ENCODE results near the gene BMP8B. TPM values are rescaled to one million over a fixed set of nuclear protein-coding genes. Genes with fewer than 3 reads are reported as not detected.
A peak's percentile ranks its signal among the peaks of the same experiment; 100 is the strongest.

BMP8B gene
- total RNA-seq, 1 donor from 2014 or later, result 0.10 TPM

DNA sequence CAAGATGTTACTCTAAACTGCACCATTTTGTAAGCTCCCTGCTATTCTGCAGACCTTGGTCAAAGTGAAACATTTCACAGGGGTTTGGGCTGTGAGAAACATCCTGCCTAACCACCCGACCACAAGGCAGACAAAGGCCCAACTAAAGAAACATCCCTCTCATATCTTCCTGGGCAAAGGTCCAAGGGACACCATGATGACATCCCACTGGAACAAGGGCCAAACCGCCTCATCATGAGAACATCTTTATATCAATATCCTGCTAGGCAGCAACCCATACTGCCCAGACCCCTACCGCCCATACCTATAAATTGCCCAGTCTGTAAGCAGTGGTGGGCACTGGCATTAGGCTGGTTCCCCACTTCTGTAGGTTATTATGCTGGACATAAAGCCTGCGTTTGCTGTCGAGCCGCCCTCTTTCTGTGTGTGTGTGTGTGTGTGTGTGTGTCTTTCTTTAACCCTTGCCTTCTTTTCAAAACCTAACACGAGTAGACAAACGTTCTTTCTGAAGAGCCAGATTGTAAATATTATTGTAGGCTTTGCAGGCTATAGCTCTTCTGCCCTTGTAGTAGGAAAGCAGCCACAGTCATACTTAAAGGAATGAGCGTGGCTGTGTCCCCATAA lies 51.0 kb downstream of the BMP8B start:
- peaks cover 12% of the 10 kb centered on the region for H3K4me1 Mint-ChIP-seq (ENCODE audit: unreplicated experiment)
- H3K27ac Mint-ChIP-seq (ENCODE audit: unreplicated experiment), result no peak overlapping the region
- no peak for TF ChIP-seq CTCF (IDR thresholded peaks at IDR 0.05; ENCODE audit: unreplicated experiment)
- peak overlapping the region; percentile 78 for H3K4me3 Mint-ChIP-seq (ENCODE audit: unreplicated experiment)
- H3K9me3 Mint-ChIP-seq (ENCODE audit: unreplicated experiment), result no peaks in the 10 kb centered on the region
- peaks cover 6% of the 10 kb centered on the region for H3K27me3 Mint-ChIP-seq (ENCODE audit: unreplicated experiment)
- peaks cover 13% of the 10 kb centered on the region for H3K36me3 Mint-ChIP-seq (ENCODE audit: low read depth, unreplicated experiment)
- no peak for DNase-seq (ENCODE audit: low spot score)

DNA sequence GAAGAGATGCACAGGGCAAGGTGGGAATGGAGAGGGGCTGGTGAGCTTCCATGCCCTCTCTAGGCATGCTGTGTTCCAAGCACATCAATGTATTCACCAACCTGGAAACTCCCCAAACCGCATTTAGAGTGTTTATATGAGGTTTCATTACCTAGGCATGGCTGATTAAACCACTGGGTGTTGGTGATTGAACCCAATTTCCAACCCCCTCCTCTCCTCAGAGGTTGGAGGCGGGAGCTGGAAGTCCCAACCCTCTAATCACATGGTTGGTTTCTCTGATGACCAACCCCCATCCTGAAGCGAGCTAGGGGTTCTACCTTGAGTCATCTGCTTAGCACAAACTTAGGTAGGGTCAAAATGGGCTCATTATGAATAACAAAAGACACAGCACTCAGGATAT lies 52.9 kb downstream of the BMP8B start:
- H3K4me1 Mint-ChIP-seq (ENCODE audit: unreplicated experiment), result peaks cover 12% of the 10 kb centered on the region
- peaks cover 6% of the 10 kb centered on the region for H3K27me3 Mint-ChIP-seq (ENCODE audit: unreplicated experiment)
- no peak overlapping the region for H3K4me3 Mint-ChIP-seq (ENCODE audit: unreplicated experiment)
- no peaks in the 10 kb centered on the region for H3K9me3 Mint-ChIP-seq (ENCODE audit: unreplicated experiment)
- DNase-seq (ENCODE audit: low spot score), result no peak
- peaks cover 6% of the 10 kb centered on the region for H3K36me3 Mint-ChIP-seq (ENCODE audit: low read depth, unreplicated experiment)
- no peak overlapping the region for H3K27ac Mint-ChIP-seq (ENCODE audit: unreplicated experiment)
- TF ChIP-seq CTCF (IDR thresholded peaks at IDR 0.05; ENCODE audit: unreplicated experiment), result no peak

DNA sequence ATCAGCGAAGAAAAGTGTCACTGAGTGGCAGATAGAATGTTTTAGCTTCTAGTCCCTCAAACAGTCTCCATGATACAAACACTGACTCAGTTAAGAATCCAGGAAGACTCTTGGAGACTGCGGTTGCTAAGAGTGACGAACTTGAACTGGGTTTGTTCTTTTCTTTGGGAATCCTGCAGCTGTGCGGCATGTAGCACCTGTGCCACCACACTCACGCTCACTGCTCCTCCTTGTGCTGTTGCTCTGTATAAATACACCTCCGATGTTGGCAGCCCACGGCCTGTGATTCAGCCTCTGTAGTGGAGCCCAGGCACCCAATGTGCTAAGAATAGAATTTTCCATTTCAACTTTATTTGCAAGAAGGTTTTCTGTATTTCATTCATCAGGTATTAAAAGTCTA lies 55.5 kb downstream of the BMP8B start:
- H3K4me1 Mint-ChIP-seq (ENCODE audit: unreplicated experiment), result no peaks in the 10 kb centered on the region
- no peak overlapping the region for H3K4me3 Mint-ChIP-seq (ENCODE audit: unreplicated experiment)
- peaks cover 6% of the 10 kb centered on the region for H3K36me3 Mint-ChIP-seq (ENCODE audit: low read depth, unreplicated experiment)
- no peak for TF ChIP-seq CTCF (IDR thresholded peaks at IDR 0.05; ENCODE audit: unreplicated experiment)
- H3K27ac Mint-ChIP-seq (ENCODE audit: unreplicated experiment), result no peak overlapping the region
- DNase-seq (ENCODE audit: low spot score), result no peak
- no peaks in the 10 kb centered on the region for H3K9me3 Mint-ChIP-seq (ENCODE audit: unreplicated experiment)
- peaks cover 10% of the 10 kb centered on the region for H3K27me3 Mint-ChIP-seq (ENCODE audit: unreplicated experiment)

GRCh38 chr1:39732730-39733129 lies 55.9 kb downstream of the BMP8B start:
- no peak for TF ChIP-seq CTCF (IDR thresholded peaks at IDR 0.05; ENCODE audit: unreplicated experiment)
- no peak overlapping the region for H3K4me3 Mint-ChIP-seq (ENCODE audit: unreplicated experiment)
- H3K27me3 Mint-ChIP-seq (ENCODE audit: unreplicated experiment), result peaks cover 10% of the 10 kb centered on the region
- H3K9me3 Mint-ChIP-seq (ENCODE audit: unreplicated experiment), result no peaks in the 10 kb centered on the region
- peaks cover 5% of the 10 kb centered on the region for H3K36me3 Mint-ChIP-seq (ENCODE audit: low read depth, unreplicated experiment)
- H3K27ac Mint-ChIP-seq (ENCODE audit: unreplicated experiment), result no peak overlapping the region
- no peaks in the 10 kb centered on the region for H3K4me1 Mint-ChIP-seq (ENCODE audit: unreplicated experiment)
- DNase-seq (ENCODE audit: low spot score), result no peak

GRCh38 chr1:39729842-39730241 lies 58.8 kb downstream of the BMP8B start:
- H3K27me3 Mint-ChIP-seq (ENCODE audit: unreplicated experiment), result peaks cover 14% of the 10 kb centered on the region
- no peak overlapping the region for H3K27ac Mint-ChIP-seq (ENCODE audit: unreplicated experiment)
- no peak for DNase-seq (ENCODE audit: low spot score)
- H3K4me1 Mint-ChIP-seq (ENCODE audit: unreplicated experiment), result no peaks in the 10 kb centered on the region
- H3K4me3 Mint-ChIP-seq (ENCODE audit: unreplicated experiment), result no peak overlapping the region
- no peaks in the 10 kb centered on the region for H3K9me3 Mint-ChIP-seq (ENCODE audit: unreplicated experiment)
- H3K36me3 Mint-ChIP-seq (ENCODE audit: low read depth, unreplicated experiment), result no peaks in the 10 kb centered on the region
- no peak for TF ChIP-seq CTCF (IDR thresholded peaks at IDR 0.05; ENCODE audit: unreplicated experiment)
